DND-41 (cell line): Measurements from ENCODE around the gene EML1.

Experiments
- ATAC-seq: fragments of 200-7000 bp; cut with Tn5 transposase; 3 replicates; pipeline ENCODE4 v1.9.1; 2021; ENCODE audit warnings: low read depth; ENCODE audit not compliant: insufficient read depth
- DNase-seq: peaks from one replicate; pipeline ENCODE4 v3.0.0-alpha.2; 2020
- H2AFZ ChIP-seq: 2 replicates; pipeline ENCODE4 v1.6.0; 2012; ENCODE audit warnings: low read depth, low read length
- H3K27ac ChIP-seq: 2 replicates; pipeline ENCODE4 v1.5.1; 2012; ENCODE audit warnings: low read length, inconsistent platforms
- H3K27me3 ChIP-seq: fragments of 200-600 bp; sonication (generic); 2 replicates; pipeline ENCODE4 v1.6.0; 2012; ENCODE audit warnings: low read length, mild to moderate bottlenecking, inconsistent platforms; ENCODE audit not compliant: insufficient read depth, poor library complexity
- H3K36me3 ChIP-seq: 2 replicates; pipeline ENCODE4 v1.5.1; 2012; ENCODE audit warnings: low read length, inconsistent platforms; ENCODE audit not compliant: insufficient read depth
- H3K4me1 ChIP-seq: 2 replicates; pipeline ENCODE4 v1.5.1; 2012; ENCODE audit warnings: mild to moderate bottlenecking, low read length; ENCODE audit not compliant: insufficient read depth
- H3K4me2 ChIP-seq: 2 replicates; pipeline ENCODE4 v1.6.0; 2012; ENCODE audit warnings: mild to moderate bottlenecking, moderate library complexity, low read length, inconsistent platforms; ENCODE audit not compliant: insufficient read depth
- H3K4me3 ChIP-seq, 2 experiments: fragments of 200-600 bp in 1 of 2; shearing (Covaris generic) in 1 of 2; 2 replicates each; pipeline ENCODE4 v1.5.1; 2012 to 2016; ENCODE audit warnings: inconsistent platforms in 2 of 2, low read length in 2 of 2, mild to moderate bottlenecking in 2 of 2, low read depth in 1 of 2, moderate library complexity in 1 of 2
- H3K79me2 ChIP-seq: 2 replicates; pipeline ENCODE4 v1.6.0; 2012; ENCODE audit warnings: low read length, inconsistent platforms; ENCODE audit not compliant: insufficient read depth
- H3K9ac ChIP-seq: 2 replicates; pipeline ENCODE4 v1.6.0; 2012; ENCODE audit warnings: low read depth, mild to moderate bottlenecking, inconsistent platforms, low read length, moderate library complexity
- H3K9me3 ChIP-seq: 2 replicates; pipeline ENCODE4 v1.5.1; 2012; ENCODE audit warnings: low read length, moderate library complexity, mild to moderate bottlenecking, inconsistent platforms; ENCODE audit not compliant: insufficient read depth, severe bottlenecking
- H4K20me1 ChIP-seq: 2 replicates; pipeline ENCODE4 v1.6.0; 2012; ENCODE audit warnings: low read length; ENCODE audit not compliant: insufficient read depth
- CTCF ChIP-seq: IDR thresholded peaks from 2 replicates; pipeline ENCODE4 v1.5.1; 2012; ENCODE audit warnings: borderline replicate concordance, low read length, moderate library complexity, mild to moderate bottlenecking; ENCODE audit not compliant: poor library complexity, severe bottlenecking; ENCODE audit errors: extremely low read depth
- EZH2 ChIP-seq: IDR thresholded peaks from 3 replicates; pipeline ENCODE4 v1.6.1; 2012; ENCODE audit warnings: borderline replicate concordance, low read depth, mild to moderate bottlenecking, moderate library complexity, low read length, inconsistent platforms; ENCODE audit not compliant: severe bottlenecking

The EML1 gene

GRCh38 chr14:99748529-99748928, 44.7 kb upstream of the EML1 start:
- no peak overlapping the region for H3K4me2 ChIP-seq
- TF ChIP-seq EZH2: no peak
- TF ChIP-seq CTCF: no peak
- no peaks in the 10 kb centered on the region for H3K79me2 ChIP-seq
- H3K9me3 ChIP-seq: no peaks in the 10 kb centered on the region
- H3K27ac ChIP-seq: no peak overlapping the region
- ATAC-seq (no peak), DNase-seq (no peak)
- H3K27me3 ChIP-seq: peaks cover 28% of the 10 kb centered on the region
- no peak overlapping the region for H3K9ac ChIP-seq
- H3K4me3 ChIP-seq: no peak overlapping the region
- no peaks in the 10 kb centered on the region for H3K36me3 ChIP-seq
- H3K4me1 ChIP-seq: no peaks in the 10 kb centered on the region
- H4K20me1 ChIP-seq: peaks cover 14% of the 10 kb centered on the region; the same call in 1 of the 2 replicates
- H2AFZ ChIP-seq: no peak overlapping the region

GRCh38 chr14:99749142-99749541, 44.1 kb upstream of the EML1 start:
- peaks cover 28% of the 10 kb centered on the region for H3K27me3 ChIP-seq
- no peak overlapping the region for H3K4me3 ChIP-seq
- TF ChIP-seq CTCF (peak; percentile 18), EZH2 (no peak)
- no peak overlapping the region for H2AFZ ChIP-seq
- peaks cover 14% of the 10 kb centered on the region; the same call in 1 of the 2 replicates for H4K20me1 ChIP-seq
- ATAC-seq: no peak; the same call in 1 of the 3 replicates
- no peak overlapping the region for H3K9ac ChIP-seq
- H3K4me1 ChIP-seq: no peaks in the 10 kb centered on the region
- H3K9me3 ChIP-seq: no peaks in the 10 kb centered on the region
- no peak for DNase-seq
- H3K79me2 ChIP-seq: no peaks in the 10 kb centered on the region
- no peak overlapping the region for H3K4me2 ChIP-seq
- no peaks in the 10 kb centered on the region for H3K36me3 ChIP-seq
- no peak overlapping the region for H3K27ac ChIP-seq

- Histone ChIP-seq H3K27me3 (peaks cover 28% of the 10 kb centered on the region), H3K4me1 (no peaks in the 10 kb centered on the region), H4K20me1 (peaks cover 14% of the 10 kb centered on the region; the same call in 1 of the 2 replicates), H3K4me3 (no peak overlapping the region), H3K27ac (no peak overlapping the region), H3K9ac (no peak overlapping the region), H3K79me2 (no peaks in the 10 kb centered on the region), H2AFZ (no peak overlapping the region), H3K9me3 (no peaks in the 10 kb centered on the region), H3K36me3 (no peaks in the 10 kb centered on the region), H3K4me2 (no peak overlapping the region)
- no peak for TF ChIP-seq EZH2
- no peak for TF ChIP-seq CTCF
- DNase-seq: no peak
- ATAC-seq: no peak
These were observed 43.2 kb upstream of the EML1 start for GRCh38 chr14:99749763-99750715.
